CD1c-positive myeloid dendritic cell (primary cell): ENCODE data around the gene CPLX3.

Experiments used
- DNase-seq: peaks from one replicate; pipeline ENCODE4 v3.0.0-alpha.2; 2016; ENCODE audit errors: extremely low spot score

The CPLX3 gene

DNA sequence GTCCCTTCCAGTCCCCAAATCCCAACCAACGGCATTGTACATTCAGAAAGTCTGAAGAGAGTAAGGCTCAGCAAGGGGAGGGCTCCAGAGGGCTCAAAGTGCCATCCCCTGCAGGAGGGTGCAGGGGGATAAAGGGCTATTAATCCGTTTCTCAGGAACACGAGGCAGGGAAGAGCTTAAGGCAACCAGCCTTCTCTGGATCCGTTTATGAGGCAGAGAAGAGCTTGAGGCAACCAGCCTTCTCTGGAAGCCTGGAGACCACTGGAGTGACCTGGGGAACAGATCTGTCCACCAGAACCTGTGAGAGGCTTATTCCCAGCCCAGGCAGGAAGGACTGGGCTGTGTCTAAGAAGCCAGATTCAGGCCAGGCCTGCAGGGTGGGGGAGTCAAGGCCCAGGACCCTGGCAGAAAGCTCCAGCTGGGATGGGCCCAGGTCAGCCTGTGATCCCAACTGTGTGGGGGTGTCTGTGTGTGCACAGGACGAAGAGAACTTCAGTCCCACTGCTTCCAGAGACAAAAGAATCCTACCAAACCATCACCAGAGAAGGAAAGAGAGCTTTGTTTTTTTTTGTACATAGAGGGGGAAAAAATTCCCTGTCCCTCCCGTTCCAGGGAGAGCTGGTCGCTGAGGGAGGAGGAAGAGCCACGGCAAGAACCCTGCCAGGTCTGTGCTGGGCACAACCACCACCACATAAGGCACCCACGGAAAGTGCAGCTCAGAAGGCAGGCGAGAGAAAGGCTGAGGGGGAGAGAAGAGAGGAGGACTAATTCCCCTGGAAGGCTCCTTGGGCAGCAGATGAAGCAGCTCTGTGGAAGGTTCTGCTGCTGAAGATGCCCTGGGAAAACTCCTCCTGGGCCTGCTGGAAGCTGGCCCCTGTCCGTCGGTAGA, 18.1 kb downstream of the CPLX3 start:
- no peak for DNase-seq

DNA sequence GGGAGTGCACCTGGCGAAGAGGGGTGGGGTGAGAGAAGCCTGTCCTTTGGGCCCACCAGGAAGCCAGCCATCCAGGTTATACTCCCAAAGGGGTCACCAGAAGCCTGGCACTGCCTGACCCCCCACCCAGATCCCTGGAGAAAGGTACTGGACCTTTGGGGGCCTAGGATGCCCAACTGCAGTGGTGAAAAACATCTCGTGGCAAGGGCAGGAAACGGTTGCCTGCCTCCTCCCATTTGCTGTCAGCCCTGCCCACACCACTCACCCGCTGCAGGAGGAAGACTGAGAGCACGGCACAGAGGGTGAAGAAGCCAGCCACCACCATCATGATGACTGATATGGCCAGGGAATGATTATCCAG, 18.8 kb downstream of the CPLX3 start:
- DNase-seq = no peak

DNA sequence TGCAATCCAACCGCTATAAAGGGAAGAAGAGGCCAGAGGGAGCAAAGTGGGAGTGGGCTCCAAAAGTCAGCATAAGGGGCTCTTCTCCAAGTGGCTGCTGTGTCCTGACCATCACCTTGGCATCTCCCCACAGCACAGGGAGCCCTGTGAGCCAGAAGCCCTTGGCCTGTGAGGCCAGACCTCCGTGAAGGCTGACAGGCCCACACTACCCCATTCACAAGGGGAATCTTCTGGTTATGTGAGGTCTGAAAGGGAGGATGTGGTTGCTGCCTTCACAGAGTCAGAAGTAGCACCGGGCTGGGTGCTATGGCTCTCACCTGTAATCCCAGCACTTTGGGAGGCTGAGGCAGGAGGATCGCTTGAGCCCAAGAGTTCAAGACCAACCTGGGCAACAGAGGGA, 19.2 kb downstream of the CPLX3 start:
- no peak for DNase-seq

DNA sequence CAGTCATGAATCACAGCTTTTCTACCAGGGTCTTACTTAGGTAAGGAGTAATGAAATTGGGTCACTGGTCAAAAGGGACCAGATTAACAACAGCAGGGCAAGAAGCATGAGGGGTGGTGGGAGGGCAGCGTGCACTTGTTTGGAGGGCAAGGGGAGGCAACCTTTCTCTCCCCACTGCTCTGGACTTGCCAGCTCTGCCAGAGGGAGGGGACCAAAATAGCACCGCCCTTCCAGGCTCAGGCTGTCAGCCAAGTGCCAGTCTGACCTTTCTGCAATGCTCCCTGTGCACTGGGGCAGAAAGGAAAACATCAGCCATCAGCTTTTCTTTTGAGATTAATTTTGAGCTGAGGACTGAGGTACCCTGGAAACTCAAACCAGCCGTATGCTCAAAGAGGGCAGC, 21.0 kb downstream of the CPLX3 start:
- no peak for DNase-seq

GRCh38 chr15:74850393-74850792, 24.0 kb downstream of the CPLX3 start:
- DNase-seq = no peak

DNA sequence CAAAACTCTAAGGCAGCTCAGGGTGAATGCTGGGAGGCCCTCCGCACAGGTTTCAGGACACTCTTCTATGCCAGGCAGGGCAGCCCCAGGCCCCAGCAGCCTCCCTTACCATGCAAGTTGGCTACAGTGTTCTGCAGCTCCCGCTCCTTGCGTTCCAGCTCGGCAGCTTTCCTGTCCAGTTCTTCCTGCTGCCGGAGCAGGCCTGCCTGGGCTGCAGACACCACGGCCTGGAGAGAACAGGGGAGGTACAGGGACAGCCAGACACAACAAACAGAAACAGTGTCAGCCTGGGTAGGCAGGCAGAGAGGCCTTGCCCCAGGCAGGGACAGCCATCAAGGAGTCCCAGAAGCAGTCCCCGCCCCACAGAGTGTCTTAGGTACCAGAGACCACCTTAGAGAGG, 25.5 kb downstream of the CPLX3 start:
- DNase-seq = no peak

- no peak for DNase-seq
These were observed 28.1 kb downstream of the CPLX3 start for GRCh38 chr15:74854453-74855022.

DNA sequence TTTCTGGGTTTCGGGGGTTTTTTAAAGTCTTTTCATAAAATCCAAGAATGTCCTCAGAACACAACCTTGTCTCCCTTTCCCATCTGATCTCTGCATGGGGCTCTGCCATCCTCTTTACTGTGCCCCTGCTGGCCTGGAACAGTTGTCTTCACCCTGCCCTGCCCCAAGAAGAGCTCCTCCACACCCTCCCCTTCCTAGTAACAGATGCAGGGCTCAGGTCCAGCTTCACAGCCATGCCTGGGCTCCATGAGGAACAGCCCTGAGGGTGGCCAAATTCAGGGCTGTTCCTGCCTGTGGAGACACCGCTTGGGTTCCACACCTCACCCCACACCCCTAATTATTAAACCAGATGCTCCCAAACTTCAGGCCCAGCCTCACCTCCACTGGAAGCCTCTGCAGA, 29.4 kb downstream of the CPLX3 start:
- no peak for DNase-seq

- no peak for DNase-seq
These were observed 30.1 kb downstream of the CPLX3 start for GRCh38 chr15:74856537-74856936.

DNA sequence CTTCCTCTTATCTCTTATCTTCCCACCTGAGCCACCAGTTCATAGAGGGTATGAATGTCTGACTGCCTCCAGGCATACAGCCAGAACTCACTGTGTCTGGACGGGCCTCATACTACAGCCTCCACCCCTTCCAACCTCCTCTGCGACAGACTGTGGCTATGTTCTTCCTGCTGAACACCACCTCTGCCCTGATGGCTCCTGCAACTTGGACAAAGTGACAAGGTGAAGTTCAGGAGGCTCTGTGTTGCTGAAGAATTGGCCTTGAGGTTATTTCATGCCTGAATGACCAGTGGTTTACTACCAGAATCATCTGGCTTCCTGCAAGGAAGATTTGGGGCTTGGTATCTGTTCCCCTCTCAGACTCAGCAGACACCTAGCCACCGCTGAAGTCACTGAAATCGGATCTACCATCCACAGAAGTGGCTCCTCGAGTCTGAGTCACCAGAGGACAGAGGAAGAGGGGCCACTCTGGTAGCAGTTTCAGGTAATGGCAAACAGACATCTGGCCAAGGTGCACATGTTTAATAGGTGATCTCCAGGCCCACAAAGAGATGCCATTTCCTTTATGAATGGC, 30.7 kb downstream of the CPLX3 start:
- no peak for DNase-seq

DNA sequence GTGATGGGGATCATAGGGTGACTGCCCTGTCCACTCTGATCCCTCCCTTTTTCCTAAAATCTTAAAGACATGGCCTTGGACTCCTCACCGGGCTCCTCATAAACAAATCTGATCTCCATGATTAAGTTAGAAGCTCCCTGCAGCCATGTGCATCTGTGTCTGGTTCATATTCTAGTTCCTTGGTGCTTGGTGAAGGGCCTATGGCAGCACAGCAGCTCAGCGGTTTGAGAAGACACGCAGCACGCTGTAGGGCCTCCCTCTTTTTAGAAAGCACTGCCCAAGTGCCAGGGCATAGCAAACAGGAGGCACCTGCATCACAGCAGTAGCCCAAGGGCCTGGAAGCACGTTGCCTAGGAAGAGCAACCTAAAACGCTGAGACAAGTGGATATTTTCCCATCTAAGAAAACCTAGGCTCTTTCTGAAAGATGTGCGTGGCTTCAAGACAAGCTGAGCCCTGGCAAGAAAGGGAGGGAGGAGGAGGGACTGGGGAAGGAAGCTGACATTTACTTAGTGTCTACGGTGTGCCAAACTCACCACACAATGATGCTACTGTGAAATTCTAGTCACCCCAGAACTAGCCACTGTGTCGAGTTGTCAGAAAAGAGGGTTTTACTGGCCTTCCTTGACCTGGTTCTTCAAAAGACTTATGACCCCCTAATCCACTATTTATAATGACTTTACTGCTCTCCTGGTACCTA, 31.4 kb downstream of the CPLX3 start:
- no peak for DNase-seq

DNA sequence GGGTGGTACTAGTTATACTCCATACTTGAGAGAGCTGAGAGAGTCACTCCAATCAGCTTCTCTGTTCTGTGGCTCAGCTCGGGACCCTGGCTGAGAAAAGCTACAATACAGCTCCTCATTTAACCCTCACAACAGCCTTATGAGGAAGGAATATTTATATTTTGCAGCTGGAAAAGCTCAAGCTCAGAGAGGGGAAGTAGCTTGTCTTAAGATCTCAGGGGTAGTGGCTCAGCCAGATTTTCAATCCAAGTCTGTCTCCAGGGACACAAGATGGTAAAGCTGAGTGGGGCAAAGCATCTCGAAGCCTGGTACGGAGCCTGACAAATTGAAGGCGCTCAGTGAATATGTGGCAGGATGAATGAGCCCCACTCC, 31.9 kb downstream of the CPLX3 start:
- peak; percentile 11 for DNase-seq

GRCh38 chr15:74863239-74864056, 37.0 kb downstream of the CPLX3 start:
- no peak for DNase-seq

GRCh38 chr15:74864296-74864695, 37.9 kb downstream of the CPLX3 start:
- DNase-seq = no peak

GRCh38 chr15:74865316-74865715, 38.9 kb downstream of the CPLX3 start:
- DNase-seq = no peak

DNA sequence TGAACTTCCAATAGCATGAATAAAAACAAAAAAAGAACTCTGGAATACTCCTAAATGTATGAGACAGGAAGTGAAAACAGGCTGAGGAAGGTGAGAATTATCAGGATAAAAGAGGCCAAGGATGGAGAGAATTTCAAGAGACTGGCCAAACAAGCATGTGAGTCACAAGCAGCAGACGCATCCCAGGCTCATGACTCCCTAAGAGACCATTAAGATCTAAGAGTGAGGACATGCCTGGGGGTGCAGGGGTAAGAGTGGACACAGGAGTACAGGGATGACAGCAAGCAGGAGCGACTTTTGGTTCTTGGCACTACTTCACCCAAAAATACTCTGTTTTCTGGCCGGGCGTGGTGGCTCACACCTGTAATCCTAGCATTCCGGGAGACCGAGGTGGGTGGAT, 39.7 kb downstream of the CPLX3 start:
- DNase-seq = peak; percentile 15

DNA sequence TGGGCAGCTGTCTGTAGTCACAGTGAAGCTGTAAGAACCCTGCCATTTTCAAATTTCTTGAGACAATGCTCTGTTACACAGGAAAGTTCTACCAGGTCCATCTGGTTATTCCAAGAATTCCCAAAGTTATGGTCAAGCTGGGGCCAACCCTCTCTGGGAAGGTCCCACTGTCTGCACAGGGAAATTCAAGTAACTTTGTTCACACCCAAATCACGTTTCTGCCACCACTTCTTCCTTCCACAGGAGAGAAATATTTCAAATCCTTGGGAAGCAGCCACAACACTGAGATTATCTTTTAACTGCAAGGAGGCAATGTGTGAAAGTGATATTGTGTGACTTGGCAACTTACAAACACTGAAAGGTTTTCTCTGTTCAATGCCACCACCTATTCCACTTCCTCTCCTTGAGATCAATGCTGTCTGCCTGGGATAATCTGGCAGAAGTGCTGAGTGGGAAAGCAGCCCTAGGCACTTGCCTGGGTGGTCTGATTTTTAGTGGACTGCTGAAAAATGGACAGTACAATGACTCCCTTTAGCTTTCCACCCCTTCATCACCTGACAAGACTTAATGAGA, 41.1 kb downstream of the CPLX3 start:
- DNase-seq = no peak

- DNase-seq = peak; percentile 95
These were observed 41.6 kb downstream of the CPLX3 start for GRCh38 chr15:74868059-74868458.

GRCh38 chr15:74869372-74869725, 42.9 kb downstream of the CPLX3 start:
- no peak for DNase-seq

DNA sequence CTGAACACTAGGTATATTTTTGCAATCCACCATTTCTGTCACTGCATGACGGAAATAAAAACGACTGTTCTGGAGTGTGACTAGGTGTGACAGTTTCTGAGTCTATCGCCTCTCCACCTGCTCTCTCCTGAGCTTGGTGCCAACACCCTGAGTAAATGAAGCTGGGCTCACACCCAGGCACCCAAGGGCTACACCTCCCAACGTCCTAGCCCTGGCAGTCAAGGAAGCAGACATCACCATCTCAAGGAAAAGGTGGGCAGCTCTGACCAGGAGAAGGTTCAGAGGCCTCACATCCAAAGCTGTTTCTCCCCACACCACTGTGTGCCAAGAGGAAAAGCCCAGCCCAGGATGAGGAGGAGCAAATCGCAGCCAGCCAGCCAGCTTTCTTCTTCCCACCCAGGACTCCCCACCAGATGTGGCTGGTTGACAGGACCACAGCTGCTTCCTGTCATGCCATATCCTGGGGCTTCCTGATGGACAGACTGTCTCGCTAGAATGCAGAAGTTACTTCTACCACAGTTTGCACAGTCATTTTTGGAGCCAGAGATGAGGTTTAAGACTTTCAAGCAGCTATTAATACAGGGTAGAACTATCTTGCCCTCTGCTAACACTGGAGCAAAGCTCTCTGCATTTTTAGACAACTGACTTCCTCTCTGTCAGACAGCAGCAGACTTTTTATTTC, 43.4 kb downstream of the CPLX3 start:
- DNase-seq = peak; percentile 93
